ENCODE data around the gene C1orf167. TPM values are rescaled to one million over a fixed set of nuclear protein-coding genes. Genes with fewer than 3 reads are reported as not detected.

The C1orf167 gene
- total RNA-seq, 4 donors from 2014 or later, result 1.00 to 1.4 TPM; not detected in 2

DNA sequence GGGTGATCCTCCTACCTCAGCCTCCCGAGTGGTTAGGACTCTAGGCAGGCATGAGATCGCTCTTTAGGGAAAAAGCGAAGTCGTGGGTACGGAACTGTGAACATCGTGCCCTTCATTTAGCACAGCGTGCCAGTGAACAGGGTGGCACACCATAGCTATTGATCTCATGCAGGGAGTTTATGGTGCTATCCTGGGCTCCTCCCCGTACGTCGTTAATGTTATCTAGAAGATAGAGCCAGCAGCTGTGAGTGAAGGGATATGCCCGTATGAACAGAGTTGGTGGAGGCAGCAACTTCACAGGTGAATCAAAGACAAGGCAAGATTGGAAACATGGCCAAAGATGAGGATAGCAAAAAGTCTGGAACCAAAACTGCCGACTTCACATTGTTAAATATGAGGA lies 55.2 kb downstream of the C1orf167 start:
- no peaks in the 10 kb centered on the region for H3K27me3 ChIP-seq
- H3K36me3 ChIP-seq, result peaks cover 2 to 67% of the 10 kb centered on the region in 2 donors
- no peaks in the 10 kb centered on the region for H3K9me3 ChIP-seq
- intact Hi-C loops (cut with DNase I; ENCODE audit: low total_unique reads), result no loop called here
- in situ Hi-C loops (cut with MboI; ENCODE audit: low sequenced_read_pairs in 4 of 4), result no loop called here
- H3K4me3 ChIP-seq, result no peak overlapping the region
- no peak for DNase-seq
- no peak overlapping the region for H3K27ac ChIP-seq
- no peaks in the 10 kb centered on the region for H3K4me1 ChIP-seq
- TF ChIP-seq CTCF (IDR thresholded peaks at IDR 0.05 in 4 of 5, conservative IDR thresholded peaks at IDR 0.05 in 1 of 5) (no peak), POLR2A (IDR thresholded peaks at IDR 0.05) (no peak)
- ATAC-seq, result no peak

DNA sequence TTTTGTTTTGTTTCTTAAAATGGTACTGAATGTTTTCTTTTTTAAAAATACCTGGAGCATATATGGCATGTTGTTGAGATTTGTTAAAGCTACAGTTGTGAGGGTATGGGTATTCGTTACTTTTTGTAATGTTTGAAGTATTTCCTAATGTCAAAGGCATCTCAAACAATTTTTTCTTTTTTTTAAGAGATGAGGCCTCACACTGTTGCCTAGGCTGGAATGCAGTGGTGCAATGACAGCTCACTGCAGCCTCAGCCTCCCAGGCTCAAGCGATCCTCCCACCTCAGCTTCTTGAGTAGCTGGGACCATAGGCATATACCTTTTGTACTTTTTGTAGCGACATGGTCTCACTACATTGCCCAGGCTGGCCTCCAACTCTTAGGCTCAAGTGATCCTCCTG lies 60.1 kb downstream of the C1orf167 start:
- peaks cover 0 to 85% of the 10 kb centered on the region in 2 donors for H3K36me3 ChIP-seq
- no peak for DNase-seq
- in situ Hi-C loops (cut with MboI; ENCODE audit: low sequenced_read_pairs in 4 of 4), result no loop called here

DNA sequence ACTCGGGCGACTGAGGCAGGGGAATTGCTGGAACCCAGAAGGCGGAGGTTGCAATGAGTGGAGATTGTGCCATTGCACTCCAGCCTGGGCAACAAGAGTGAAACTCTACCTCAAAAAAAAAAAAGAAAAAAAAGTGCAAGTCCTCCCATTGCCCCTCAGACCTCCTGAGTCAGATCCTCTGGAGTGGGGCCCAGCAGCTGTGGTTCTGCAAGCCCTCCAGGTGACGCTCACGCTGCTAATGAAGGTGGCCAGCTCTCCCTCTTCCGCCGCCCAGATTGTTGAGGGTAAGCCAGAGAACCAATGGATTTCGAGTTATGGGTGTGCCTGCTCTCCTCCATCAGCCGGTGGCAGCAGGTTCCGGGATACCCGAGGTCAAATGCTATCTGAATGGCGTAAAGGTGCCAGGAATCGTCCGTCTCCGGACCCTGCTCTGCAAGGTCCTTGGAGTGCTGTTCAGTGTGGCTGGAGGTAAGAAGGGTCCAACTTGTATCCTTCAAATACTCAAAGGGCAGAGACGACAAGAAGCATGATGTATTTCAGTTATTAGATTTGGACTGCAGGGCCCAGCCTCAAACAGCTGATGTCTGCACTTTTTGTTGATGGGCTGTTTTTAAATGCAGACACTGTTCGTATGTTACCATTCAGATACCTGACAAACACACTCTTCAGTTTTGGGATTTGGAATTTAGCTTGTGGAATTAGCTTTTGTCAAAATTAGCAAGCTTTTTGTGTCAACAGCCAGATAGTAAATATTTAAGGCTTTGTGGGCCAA lies 61.6 kb downstream of the C1orf167 start:
- TF ChIP-seq CTCF (IDR thresholded peaks at IDR 0.05 in 4 of 5, conservative IDR thresholded peaks at IDR 0.05 in 1 of 5), result no peak
- no peak for TF ChIP-seq POLR2A (IDR thresholded peaks at IDR 0.05)
- no peak overlapping the region for H3K4me3 ChIP-seq
- H3K27me3 ChIP-seq, result no peaks in the 10 kb centered on the region
- ATAC-seq (no peak), DNase-seq (no peak)
- in situ Hi-C loops (cut with MboI; ENCODE audit: low sequenced_read_pairs in 4 of 4) (no loop called here), intact Hi-C loops (cut with DNase I; ENCODE audit: low total_unique reads) (no loop called here)
- no peaks in the 10 kb centered on the region for H3K9me3 ChIP-seq
- no peaks in the 10 kb centered on the region for H3K4me1 ChIP-seq
- peak overlapping the region in 1 of 4 donors; percentile 62 for H3K27ac ChIP-seq
- H3K36me3 ChIP-seq, result peaks cover 0 to 91% of the 10 kb centered on the region in 2 donors

More for the DNA sequence above, 60.1 kb downstream of the C1orf167 start:
- Histone ChIP-seq H3K9me3 (no peaks in the 10 kb centered on the region), H3K27ac (no peak overlapping the region), H3K27me3 (no peaks in the 10 kb centered on the region), H3K4me1 (no peaks in the 10 kb centered on the region), H3K4me3 (no peak overlapping the region)
- ATAC-seq, result no peak
- intact Hi-C loops (cut with DNase I; ENCODE audit: low total_unique reads), result no loop called here
- TF ChIP-seq CTCF (IDR thresholded peaks at IDR 0.05 in 4 of 5, conservative IDR thresholded peaks at IDR 0.05 in 1 of 5), result no peak
- TF ChIP-seq POLR2A (IDR thresholded peaks at IDR 0.05), result no peak

DNA sequence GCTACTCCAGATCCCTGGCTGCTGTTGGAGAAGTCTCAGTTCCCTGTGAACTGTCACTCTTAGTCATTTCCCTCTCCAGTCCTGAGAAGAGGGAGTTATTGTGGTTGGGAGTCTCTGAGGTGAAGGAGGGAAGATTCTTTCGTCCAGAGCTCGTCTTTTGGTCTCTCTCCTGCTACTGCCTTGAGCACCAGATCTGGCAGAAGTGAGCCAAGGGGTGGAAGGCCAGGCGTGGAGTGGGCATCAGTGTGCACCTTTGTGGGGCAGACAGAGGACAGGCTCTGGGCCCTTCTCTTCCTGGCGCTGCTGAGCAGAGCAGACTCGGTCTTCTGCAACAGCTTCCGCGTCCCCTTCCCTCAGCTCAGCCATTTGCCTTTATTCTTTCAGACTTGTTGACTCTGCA lies 63.1 kb downstream of the C1orf167 start:
- in situ Hi-C loops (cut with MboI; ENCODE audit: low sequenced_read_pairs in 4 of 4), result loop anchor here in 3 of 4 donors (25.0 kb wide), 2 partner anchors 137 to 387 kb away; no protein-coding TSS in a partner anchor
- H3K4me3 ChIP-seq, result no peak overlapping the region
- ATAC-seq (no peak), DNase-seq (no peak)
- H3K4me1 ChIP-seq, result no peaks in the 10 kb centered on the region
- intact Hi-C loops (cut with DNase I; ENCODE audit: low total_unique reads), result no loop called here
- TF ChIP-seq POLR2A (IDR thresholded peaks at IDR 0.05) (no peak), CTCF (IDR thresholded peaks at IDR 0.05 in 4 of 5, conservative IDR thresholded peaks at IDR 0.05 in 1 of 5) (no peak)
- H3K27me3 ChIP-seq, result no peaks in the 10 kb centered on the region
- H3K9me3 ChIP-seq, result no peaks in the 10 kb centered on the region
- H3K36me3 ChIP-seq, result peaks cover 0 to 96% of the 10 kb centered on the region in 2 donors
- no peak overlapping the region for H3K27ac ChIP-seq

Measured in gastrocnemius medialis (tissue), 4 donors.